NCI-H1930 (cell line): ENCODE measurements around the gene TBATA.

ENCODE experiments used
- DNase-seq, 2 experiments: peaks; one replicate each; lab custom pipeline; 2025; lab: John Stamatoyannopoulos, UW

TBATA gene

GRCh38 chr10:70785190-70785589, at the start of gene TBATA:
Gene TBATA, minus strand, starts transcription at chr10:70785377. Its CDS starts 1,998 bp downstream, at chr10:70783379.
- DNase-seq, result no peak

- DNase-seq, result no peak
These were observed 49.4 kb upstream of the TBATA start for GRCh38 chr10:70834441-70835151.

- no peak for DNase-seq
These were observed 48.8 kb upstream of the TBATA start for GRCh38 chr10:70834021-70834420.

- DNase-seq, result no peak
These were observed 48.4 kb upstream of the TBATA start for GRCh38 chr10:70833601-70834000.

GRCh38 chr10:70832852-70833528, 47.8 kb upstream of the TBATA start:
- no peak for DNase-seq

GRCh38 chr10:70832221-70832620, 47.0 kb upstream of the TBATA start:
- DNase-seq, result no peak

GRCh38 chr10:70830164-70830563, 45.0 kb upstream of the TBATA start:
- DNase-seq, result no peak

GRCh38 chr10:70829543-70829942, 44.4 kb upstream of the TBATA start:
- no peak for DNase-seq

GRCh38 chr10:70828923-70829322, 43.7 kb upstream of the TBATA start:
- DNase-seq, result peak in 1 of 2 experiments; percentile 7

GRCh38 chr10:70827086-70827757, 42.0 kb upstream of the TBATA start:
- no peak for DNase-seq

- DNase-seq, result no peak
These were observed 37.1 kb upstream of the TBATA start for GRCh38 chr10:70822076-70822820.

GRCh38 chr10:70820976-70821750, 36.0 kb upstream of the TBATA start:
- no peak for DNase-seq

- no peak for DNase-seq
These were observed 31.2 kb upstream of the TBATA start for GRCh38 chr10:70816220-70816894.

- peak; percentile 64 to 69 for DNase-seq
These were observed 30.5 kb upstream of the TBATA start, which contains the start of gene SGPL1 for GRCh38 chr10:70815504-70816219. Gene SGPL1, plus strand, starts transcription at chr10:70815948. Its CDS starts 906 bp downstream, at chr10:70816854.

GRCh38 chr10:70814126-70814525, 28.9 kb upstream of the TBATA start:
- no peak for DNase-seq

- DNase-seq, result no peak
These were observed 27.6 kb upstream of the TBATA start for GRCh38 chr10:70812814-70813213.

GRCh38 chr10:70811881-70812280, 26.7 kb upstream of the TBATA start:
- no peak for DNase-seq

GRCh38 chr10:70810967-70811366, 25.8 kb upstream of the TBATA start:
- DNase-seq, result no peak

GRCh38 chr10:70809726-70810125, 24.5 kb upstream of the TBATA start:
- no peak for DNase-seq

- DNase-seq, result no peak
These were observed 23.9 kb upstream of the TBATA start for GRCh38 chr10:70809011-70809611.
